Esophagus muscularis mucosa (tissue), 3 donors: ENCODE results near the gene ARPIN.

Experiments
- POLR2A ChIP-seq: fragments of 450-650 bp; IDR thresholded peaks from one replicate; pipeline ENCODE4 v1.6.1; 2017; ENCODE audit warnings: antibody characterized with exemption, moderate library complexity, mild to moderate bottlenecking, low read depth
- TF ChIP-seq, protein P1 (sequence below), 3 experiments: fragments of 200-600 bp in 2 of 3; fragments of 450-650 bp in 1 of 3; sonication (generic) in 2 of 3; IDR thresholded peaks; one replicate each; pipeline ENCODE4 v1.5.1; 2017 to 2019; ENCODE audit warnings: antibody characterized with exemption in 3 of 3, mild to moderate bottlenecking in 2 of 3, moderate library complexity in 1 of 3

DNA sequence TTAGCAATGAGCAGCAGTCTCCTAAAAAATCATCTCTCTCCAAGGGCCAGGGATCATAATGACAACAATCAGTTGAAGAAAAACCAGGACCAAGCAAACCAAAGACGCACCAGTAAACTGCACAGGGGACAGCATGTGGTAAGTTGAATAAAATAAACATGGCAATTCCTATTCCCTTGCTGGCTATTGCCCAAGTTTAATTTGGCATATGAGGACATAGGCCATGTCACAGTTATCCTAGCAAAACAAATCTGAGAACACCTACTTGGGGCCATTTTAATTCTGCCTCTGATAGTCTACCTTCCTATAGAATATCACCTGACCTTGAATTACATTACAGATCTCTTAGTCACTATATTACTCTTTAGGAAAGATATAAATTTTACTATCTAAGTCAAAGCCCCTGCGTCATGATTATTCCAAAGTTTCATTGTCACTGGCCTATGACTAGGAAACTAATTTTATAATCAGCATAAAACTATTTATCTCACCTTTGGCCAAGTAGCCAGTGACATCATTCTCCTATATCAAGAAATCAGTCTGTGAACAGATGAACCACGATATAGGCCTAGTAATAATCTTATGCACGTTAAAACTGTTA lies 42.0 kb downstream of the ARPIN start:
- no peak for TF ChIP-seq POLR2A
- TF ChIP-seq, protein P1, sequence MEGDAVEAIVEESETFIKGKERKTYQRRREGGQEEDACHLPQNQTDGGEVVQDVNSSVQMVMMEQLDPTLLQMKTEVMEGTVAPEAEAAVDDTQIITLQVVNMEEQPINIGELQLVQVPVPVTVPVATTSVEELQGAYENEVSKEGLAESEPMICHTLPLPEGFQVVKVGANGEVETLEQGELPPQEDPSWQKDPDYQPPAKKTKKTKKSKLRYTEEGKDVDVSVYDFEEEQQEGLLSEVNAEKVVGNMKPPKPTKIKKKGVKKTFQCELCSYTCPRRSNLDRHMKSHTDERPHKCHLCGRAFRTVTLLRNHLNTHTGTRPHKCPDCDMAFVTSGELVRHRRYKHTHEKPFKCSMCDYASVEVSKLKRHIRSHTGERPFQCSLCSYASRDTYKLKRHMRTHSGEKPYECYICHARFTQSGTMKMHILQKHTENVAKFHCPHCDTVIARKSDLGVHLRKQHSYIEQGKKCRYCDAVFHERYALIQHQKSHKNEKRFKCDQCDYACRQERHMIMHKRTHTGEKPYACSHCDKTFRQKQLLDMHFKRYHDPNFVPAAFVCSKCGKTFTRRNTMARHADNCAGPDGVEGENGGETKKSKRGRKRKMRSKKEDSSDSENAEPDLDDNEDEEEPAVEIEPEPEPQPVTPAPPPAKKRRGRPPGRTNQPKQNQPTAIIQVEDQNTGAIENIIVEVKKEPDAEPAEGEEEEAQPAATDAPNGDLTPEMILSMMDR (IDR thresholded peaks at IDR 0.05) = no peak
